Measurements from ENCODE around the gene DERL2. TPM values are rescaled to one million over a fixed set of nuclear protein-coding genes. Genes with fewer than 3 reads are reported as not detected.

The DERL2 gene
- polyA plus RNA-seq, 1 donor (not counting 4 experiments of a cell fraction or from before 2014, with no cell fraction given) = 83.6 TPM

DNA sequence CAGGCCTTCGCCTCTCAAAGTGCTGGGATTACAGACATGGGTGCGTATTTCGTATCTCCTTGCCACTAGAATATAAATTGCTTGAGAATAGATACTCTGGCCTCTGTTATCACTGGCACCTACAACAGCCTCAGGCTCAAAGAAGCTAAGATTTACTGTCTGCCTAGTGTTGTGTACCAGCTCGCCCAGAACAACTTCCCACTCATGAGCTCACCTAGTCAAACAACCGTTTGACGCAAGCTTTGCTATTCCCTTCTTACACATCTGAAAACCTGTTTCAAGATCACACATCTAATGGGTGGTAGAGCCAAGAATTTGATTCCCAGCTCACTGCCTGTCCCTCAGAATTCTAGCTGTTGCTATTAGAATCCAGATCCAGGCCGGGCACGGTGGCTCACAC lies 24.8 kb upstream of the DERL2 start:
- no peaks in the 10 kb centered on the region for H3K79me2 ChIP-seq (ENCODE audit: control insufficient read depth, insufficient read depth, low read length)
- peaks cover 11 to 18% of the 10 kb centered on the region in 2 experiments for H3K36me3 ChIP-seq (ENCODE audit: control insufficient read depth in 2 of 2, extremely low read depth in 1 of 2, insufficient read depth in 2 of 2, low read length in 2 of 2)
- no peak overlapping the region for H3K4me2 ChIP-seq (ENCODE audit: control insufficient read depth, extremely low read depth, insufficient read depth, low read depth, low read length)
- FAIRE-seq = peak; percentile 57
- H3K4me1 ChIP-seq (ENCODE audit: control insufficient read depth, extremely low read depth, insufficient read depth, low read length) = peaks cover 15% of the 10 kb centered on the region
- H4K20me1 ChIP-seq (ENCODE audit: control insufficient read depth, extremely low read depth, insufficient read depth, low read length) = no peaks in the 10 kb centered on the region
- no peaks in the 10 kb centered on the region for H3K27me3 ChIP-seq (ENCODE audit: control insufficient read depth, extremely low read depth, insufficient read depth, low read length)
- dilution Hi-C loops (cut with MboI; ENCODE audit: extremely low pct_ligation_motif_present, low sequenced_read_pairs) = no loop called here
- TF ChIP-seq, protein P1, sequence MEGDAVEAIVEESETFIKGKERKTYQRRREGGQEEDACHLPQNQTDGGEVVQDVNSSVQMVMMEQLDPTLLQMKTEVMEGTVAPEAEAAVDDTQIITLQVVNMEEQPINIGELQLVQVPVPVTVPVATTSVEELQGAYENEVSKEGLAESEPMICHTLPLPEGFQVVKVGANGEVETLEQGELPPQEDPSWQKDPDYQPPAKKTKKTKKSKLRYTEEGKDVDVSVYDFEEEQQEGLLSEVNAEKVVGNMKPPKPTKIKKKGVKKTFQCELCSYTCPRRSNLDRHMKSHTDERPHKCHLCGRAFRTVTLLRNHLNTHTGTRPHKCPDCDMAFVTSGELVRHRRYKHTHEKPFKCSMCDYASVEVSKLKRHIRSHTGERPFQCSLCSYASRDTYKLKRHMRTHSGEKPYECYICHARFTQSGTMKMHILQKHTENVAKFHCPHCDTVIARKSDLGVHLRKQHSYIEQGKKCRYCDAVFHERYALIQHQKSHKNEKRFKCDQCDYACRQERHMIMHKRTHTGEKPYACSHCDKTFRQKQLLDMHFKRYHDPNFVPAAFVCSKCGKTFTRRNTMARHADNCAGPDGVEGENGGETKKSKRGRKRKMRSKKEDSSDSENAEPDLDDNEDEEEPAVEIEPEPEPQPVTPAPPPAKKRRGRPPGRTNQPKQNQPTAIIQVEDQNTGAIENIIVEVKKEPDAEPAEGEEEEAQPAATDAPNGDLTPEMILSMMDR (optimal IDR thresholded peaks at IDR 0.05 in 1 of 3, IDR thresholded peaks at IDR 0.05 in 1 of 3, conservative IDR thresholded peaks at IDR 0.05 in 1 of 3; ENCODE audit: extremely low read depth in 1 of 3, insufficient read depth in 2 of 3, low read length in 3 of 3) = no peak
- no peak overlapping the region for H2AFZ ChIP-seq (ENCODE audit: control insufficient read depth, low read length)
- no peak overlapping the region for H3K4me3 ChIP-seq (ENCODE audit: control insufficient read depth in 2 of 3, extremely low read depth in 1 of 3, insufficient read depth in 2 of 3, low read depth in 1 of 3, low read length in 3 of 3)
- no peaks in the 10 kb centered on the region for H3K9me1 ChIP-seq (ENCODE audit: control insufficient read depth, extremely low read depth, insufficient read depth, low read length)
- no peak for DNase-seq (ENCODE audit: low read depth, low spot score)
- H3K9ac ChIP-seq (ENCODE audit: control insufficient read depth, extremely low read depth, insufficient read depth, low read length) = no peak overlapping the region
- no peaks in the 10 kb centered on the region for H3K9me3 ChIP-seq (ENCODE audit: control insufficient read depth, low read depth, low read length)
- no peak overlapping the region for H3K27ac ChIP-seq (ENCODE audit: control insufficient read depth, insufficient read depth, low read length)

DNA sequence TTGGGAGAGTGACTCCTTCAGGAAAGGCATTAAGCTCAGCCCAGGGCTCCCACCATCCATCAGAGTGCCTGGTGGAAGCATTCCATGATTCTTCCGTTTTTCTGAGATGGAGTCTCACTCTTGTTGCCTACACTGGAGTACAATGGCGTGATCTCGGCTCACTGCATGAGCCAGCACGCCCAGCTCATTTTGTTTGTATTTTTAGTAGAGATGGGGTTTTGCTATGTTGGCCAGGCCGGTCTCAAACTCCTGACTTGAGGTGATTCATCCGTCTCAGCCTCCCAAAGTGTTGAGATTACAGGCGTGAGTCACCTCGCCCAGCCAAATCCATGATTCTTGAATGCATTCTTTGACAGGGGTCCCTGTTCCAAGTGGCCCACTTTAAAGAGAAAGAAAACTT lies 23.5 kb upstream of the DERL2 start:
- Histone ChIP-seq H3K9me1 (ENCODE audit: control insufficient read depth, extremely low read depth, insufficient read depth, low read length) (no peaks in the 10 kb centered on the region), H3K9me3 (ENCODE audit: control insufficient read depth, low read depth, low read length) (no peaks in the 10 kb centered on the region), H3K36me3 (ENCODE audit: control insufficient read depth in 2 of 2, extremely low read depth in 1 of 2, insufficient read depth in 2 of 2, low read length in 2 of 2) (peaks cover 7 to 10% of the 10 kb centered on the region in 2 experiments), H3K4me2 (ENCODE audit: control insufficient read depth, extremely low read depth, insufficient read depth, low read depth, low read length) (no peak overlapping the region), H3K27me3 (ENCODE audit: control insufficient read depth, extremely low read depth, insufficient read depth, low read length) (no peaks in the 10 kb centered on the region), H3K9ac (ENCODE audit: control insufficient read depth, extremely low read depth, insufficient read depth, low read length) (no peak overlapping the region), H4K20me1 (ENCODE audit: control insufficient read depth, extremely low read depth, insufficient read depth, low read length) (no peaks in the 10 kb centered on the region), H2AFZ (ENCODE audit: control insufficient read depth, low read length) (no peak overlapping the region), H3K79me2 (ENCODE audit: control insufficient read depth, insufficient read depth, low read length) (no peaks in the 10 kb centered on the region), H3K4me1 (ENCODE audit: control insufficient read depth, extremely low read depth, insufficient read depth, low read length) (peaks cover 11% of the 10 kb centered on the region), H3K27ac (ENCODE audit: control insufficient read depth, insufficient read depth, low read length) (peak overlapping the region; percentile 58), H3K4me3 (ENCODE audit: control insufficient read depth in 2 of 3, extremely low read depth in 1 of 3, insufficient read depth in 2 of 3, low read depth in 1 of 3, low read length in 3 of 3) (no peak overlapping the region)
- DNase-seq (ENCODE audit: low read depth, low spot score) = peak; percentile 9
- no peak for TF ChIP-seq EZH2 (IDR thresholded peaks at IDR 0.05; ENCODE audit: low read length)
- TF ChIP-seq, protein P1 (optimal IDR thresholded peaks at IDR 0.05 in 1 of 3, IDR thresholded peaks at IDR 0.05 in 1 of 3, conservative IDR thresholded peaks at IDR 0.05 in 1 of 3; ENCODE audit: extremely low read depth in 1 of 3, insufficient read depth in 2 of 3, low read length in 3 of 3) = no peak
- dilution Hi-C loops (cut with MboI; ENCODE audit: extremely low pct_ligation_motif_present, low sequenced_read_pairs) = no loop called here
- peak; percentile 79 for FAIRE-seq

All from keratinocyte (primary cell).